IPS-20b (cell line): Measurements from ENCODE around the gene AFF2.

Experiments
- H3K27ac ChIP-seq: one replicate; pipeline ENCODE4 v1.5.1; 2013; ENCODE audit warnings: low read length
- H3K27me3 ChIP-seq: 2 replicates; pipeline ENCODE4 v1.6.1; 2013; ENCODE audit warnings: mild to moderate bottlenecking, low read length, inconsistent platforms; ENCODE audit not compliant: insufficient read depth
- H3K36me3 ChIP-seq: 2 replicates; pipeline ENCODE4 v1.6.1; 2013; ENCODE audit warnings: low read depth, mild to moderate bottlenecking, inconsistent platforms, low read length, moderate library complexity; ENCODE audit not compliant: insufficient read depth
- H3K4me1 ChIP-seq: 2 replicates; pipeline ENCODE4 v1.6.1; 2013; ENCODE audit warnings: mild to moderate bottlenecking, control low read depth, inconsistent platforms, low read length, moderate library complexity; ENCODE audit not compliant: insufficient read depth
- H3K4me3 ChIP-seq: 2 replicates; pipeline ENCODE4 v1.5.1; 2013; ENCODE audit warnings: mild to moderate bottlenecking, low read length, inconsistent platforms
- H3K9ac ChIP-seq: 2 replicates; pipeline ENCODE4 v1.6.1; 2013; ENCODE audit warnings: low read depth, mild to moderate bottlenecking, inconsistent platforms, low read length, moderate library complexity
- H3K9me3 ChIP-seq: 2 replicates; pipeline ENCODE4 v1.6.1; 2013; ENCODE audit warnings: mild to moderate bottlenecking, low read depth, low read length, inconsistent platforms; ENCODE audit not compliant: insufficient read depth

Gene AFF2

GRCh38 chrX:148618470-148619445 lies 118.3 kb downstream of the AFF2 start:
- Histone ChIP-seq H3K9me3 (no peaks in the 10 kb centered on the region), H3K9ac (no peak overlapping the region), H3K36me3 (no peaks in the 10 kb centered on the region), H3K27me3 (no peaks in the 10 kb centered on the region), H3K27ac (no peak overlapping the region), H3K4me3 (no peak overlapping the region), H3K4me1 (no peaks in the 10 kb centered on the region; the same call in 1 of the 2 replicates)

GRCh38 chrX:148620023-148620422 lies 119.6 kb downstream of the AFF2 start:
- no peak overlapping the region for H3K9ac ChIP-seq
- H3K4me1 ChIP-seq: no peaks in the 10 kb centered on the region; the same call in 1 of the 2 replicates
- no peak overlapping the region for H3K4me3 ChIP-seq
- no peaks in the 10 kb centered on the region for H3K27me3 ChIP-seq
- no peaks in the 10 kb centered on the region for H3K9me3 ChIP-seq
- no peaks in the 10 kb centered on the region for H3K36me3 ChIP-seq
- H3K27ac ChIP-seq: no peak overlapping the region

GRCh38 chrX:148624951-148625474 lies 124.6 kb downstream of the AFF2 start:
- Histone ChIP-seq H3K9me3 (no peaks in the 10 kb centered on the region), H3K9ac (no peak overlapping the region), H3K27me3 (no peaks in the 10 kb centered on the region), H3K27ac (no peak overlapping the region), H3K4me3 (no peak overlapping the region), H3K36me3 (no peaks in the 10 kb centered on the region), H3K4me1 (no peaks in the 10 kb centered on the region)

- H3K36me3 ChIP-seq: no peaks in the 10 kb centered on the region
- H3K4me1 ChIP-seq: no peaks in the 10 kb centered on the region
- H3K9me3 ChIP-seq: no peaks in the 10 kb centered on the region
- H3K27ac ChIP-seq: no peak overlapping the region
- H3K27me3 ChIP-seq: no peaks in the 10 kb centered on the region
- no peak overlapping the region for H3K4me3 ChIP-seq
- no peak overlapping the region for H3K9ac ChIP-seq
These were observed 128.2 kb downstream of the AFF2 start for GRCh38 chrX:148628621-148629020.

GRCh38 chrX:148629434-148629833 lies 129.0 kb downstream of the AFF2 start:
- H3K36me3 ChIP-seq: no peaks in the 10 kb centered on the region
- no peak overlapping the region for H3K9ac ChIP-seq
- no peaks in the 10 kb centered on the region for H3K4me1 ChIP-seq
- no peak overlapping the region for H3K27ac ChIP-seq
- H3K4me3 ChIP-seq: no peak overlapping the region
- no peaks in the 10 kb centered on the region for H3K27me3 ChIP-seq
- H3K9me3 ChIP-seq: no peaks in the 10 kb centered on the region

GRCh38 chrX:148632444-148632843 lies 132.0 kb downstream of the AFF2 start:
- Histone ChIP-seq H3K4me3 (no peak overlapping the region), H3K9me3 (no peaks in the 10 kb centered on the region), H3K27me3 (no peaks in the 10 kb centered on the region), H3K27ac (no peak overlapping the region), H3K9ac (no peak overlapping the region), H3K4me1 (no peaks in the 10 kb centered on the region), H3K36me3 (no peaks in the 10 kb centered on the region)

- Histone ChIP-seq H3K4me3 (no peak overlapping the region), H3K4me1 (no peaks in the 10 kb centered on the region), H3K36me3 (no peaks in the 10 kb centered on the region), H3K9me3 (no peaks in the 10 kb centered on the region), H3K9ac (no peak overlapping the region), H3K27me3 (no peaks in the 10 kb centered on the region), H3K27ac (no peak overlapping the region)
These were observed 132.9 kb downstream of the AFF2 start for GRCh38 chrX:148633218-148633908.

- H3K9me3 ChIP-seq: no peaks in the 10 kb centered on the region
- H3K27ac ChIP-seq: no peak overlapping the region
- no peaks in the 10 kb centered on the region for H3K36me3 ChIP-seq
- H3K27me3 ChIP-seq: no peaks in the 10 kb centered on the region
- H3K4me1 ChIP-seq: no peaks in the 10 kb centered on the region
- no peak overlapping the region for H3K9ac ChIP-seq
- no peak overlapping the region for H3K4me3 ChIP-seq
These were observed 134.2 kb downstream of the AFF2 start for GRCh38 chrX:148634591-148634990.

GRCh38 chrX:148643460-148643859 lies 143.0 kb downstream of the AFF2 start:
- Histone ChIP-seq H3K4me1 (no peaks in the 10 kb centered on the region), H3K27ac (no peak overlapping the region), H3K36me3 (no peaks in the 10 kb centered on the region), H3K4me3 (no peak overlapping the region), H3K9ac (no peak overlapping the region), H3K9me3 (no peaks in the 10 kb centered on the region), H3K27me3 (no peaks in the 10 kb centered on the region)

GRCh38 chrX:148647651-148648050 lies 147.2 kb downstream of the AFF2 start:
- H3K27me3 ChIP-seq: no peaks in the 10 kb centered on the region
- H3K9me3 ChIP-seq: no peaks in the 10 kb centered on the region
- H3K27ac ChIP-seq: no peak overlapping the region
- H3K9ac ChIP-seq: no peak overlapping the region
- H3K4me3 ChIP-seq: no peak overlapping the region
- no peaks in the 10 kb centered on the region; the same call in 1 of the 2 replicates for H3K4me1 ChIP-seq
- no peaks in the 10 kb centered on the region for H3K36me3 ChIP-seq

GRCh38 chrX:148649145-148649795 lies 148.9 kb downstream of the AFF2 start:
- H3K4me3 ChIP-seq: no peak overlapping the region
- no peaks in the 10 kb centered on the region for H3K9me3 ChIP-seq
- no peak overlapping the region for H3K9ac ChIP-seq
- no peaks in the 10 kb centered on the region for H3K36me3 ChIP-seq
- H3K27ac ChIP-seq: no peak overlapping the region
- no peaks in the 10 kb centered on the region for H3K27me3 ChIP-seq
- no peaks in the 10 kb centered on the region; the same call in 1 of the 2 replicates for H3K4me1 ChIP-seq
